ENCODE measurements around the gene FAM169A. TPM values are rescaled to one million over a fixed set of nuclear protein-coding genes. Genes with fewer than 3 reads are reported as not detected.

FAM169A gene
- 0.19 and 0.28 TPM in 2 replicates for total RNA-seq

GRCh38 chr5:74865804-74866595 is at the start of gene FAM169A:
TSS of gene FAM169A (minus strand) at chr5:74866387. CDS start at chr5:74841676, 24,711 bp downstream.

GRCh38 chr5:74766849-74767578 is 99.2 kb downstream of the FAM169A start, which contains the start of the genes GFM2 and NSA2:
TSS of gene GFM2 (minus strand) at chr5:74767117. CDS start at chr5:74763742, 3,375 bp downstream.
TSS of gene NSA2 (plus strand) at chr5:74767249. CDS start at chr5:74767361, 112 bp downstream.

Other genes with a start within 250 kb of the FAM169A start
- gene ENC1, start 225.7 kb downstream of the FAM169A start, total RNA-seq = 146 and 219 TPM in 2 replicates
- gene HEXB, start 181.2 kb downstream of the FAM169A start, total RNA-seq = 109 and 280 TPM in 2 replicates
- gene GFM2, start 99.3 kb downstream of the FAM169A start, total RNA-seq = 51.6 and 60.0 TPM in 2 replicates
- 106 and 126 TPM in 2 replicates for gene NSA2, start 99.1 kb downstream of the FAM169A start, total RNA-seq
- 1.5 and 4.2 TPM in 2 replicates for gene GCNT4, start 186.2 kb upstream of the FAM169A start, total RNA-seq

All from regular cardiac myocyte (primary cell).